Loucy (cell line): ENCODE results near the gene CCDC171.

Experiments used
- EZH2phosphoT487 ChIP-seq: fragments of 200-600 bp; IDR thresholded peaks from 2 replicates; pipeline ENCODE4 v1.6.1; 2018; ENCODE audit warnings: antibody characterized with exemption, mild to moderate bottlenecking, moderate library complexity, borderline replicate concordance
- TF ChIP-seq, protein P1 (sequence below): fragments of 200-600 bp; sonication (generic); conservative IDR thresholded peaks from 2 replicates; pipeline ENCODE4 v1.5.1; 2014; ENCODE audit warnings: mild to moderate bottlenecking, antibody characterized with exemption, low read length

DNA sequence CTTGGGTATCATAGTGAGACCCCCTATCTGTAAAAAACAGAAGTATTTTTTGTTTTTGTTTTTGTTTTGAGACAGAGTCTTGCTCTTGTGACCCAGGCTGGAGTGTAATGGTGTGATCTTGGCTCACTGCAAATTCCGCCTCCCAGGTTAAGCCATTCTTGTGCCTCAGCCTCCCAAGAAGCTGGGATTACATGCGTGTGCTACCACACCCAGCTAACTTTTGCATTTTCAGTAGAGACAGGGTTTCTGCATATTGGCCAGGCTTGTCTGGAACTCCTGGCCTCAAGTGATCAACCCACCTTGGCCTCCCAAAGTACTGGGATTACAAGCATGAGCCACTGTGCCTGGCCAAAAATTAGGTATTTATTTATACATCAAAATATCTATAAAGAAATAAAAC lies 10.2 kb upstream of the CCDC171 start:
- TF ChIP-seq, protein P1, sequence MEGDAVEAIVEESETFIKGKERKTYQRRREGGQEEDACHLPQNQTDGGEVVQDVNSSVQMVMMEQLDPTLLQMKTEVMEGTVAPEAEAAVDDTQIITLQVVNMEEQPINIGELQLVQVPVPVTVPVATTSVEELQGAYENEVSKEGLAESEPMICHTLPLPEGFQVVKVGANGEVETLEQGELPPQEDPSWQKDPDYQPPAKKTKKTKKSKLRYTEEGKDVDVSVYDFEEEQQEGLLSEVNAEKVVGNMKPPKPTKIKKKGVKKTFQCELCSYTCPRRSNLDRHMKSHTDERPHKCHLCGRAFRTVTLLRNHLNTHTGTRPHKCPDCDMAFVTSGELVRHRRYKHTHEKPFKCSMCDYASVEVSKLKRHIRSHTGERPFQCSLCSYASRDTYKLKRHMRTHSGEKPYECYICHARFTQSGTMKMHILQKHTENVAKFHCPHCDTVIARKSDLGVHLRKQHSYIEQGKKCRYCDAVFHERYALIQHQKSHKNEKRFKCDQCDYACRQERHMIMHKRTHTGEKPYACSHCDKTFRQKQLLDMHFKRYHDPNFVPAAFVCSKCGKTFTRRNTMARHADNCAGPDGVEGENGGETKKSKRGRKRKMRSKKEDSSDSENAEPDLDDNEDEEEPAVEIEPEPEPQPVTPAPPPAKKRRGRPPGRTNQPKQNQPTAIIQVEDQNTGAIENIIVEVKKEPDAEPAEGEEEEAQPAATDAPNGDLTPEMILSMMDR = no peak
- no peak for TF ChIP-seq EZH2phosphoT487
